ENCODE results near the gene TRIM58.

The TRIM58 gene, protein sequence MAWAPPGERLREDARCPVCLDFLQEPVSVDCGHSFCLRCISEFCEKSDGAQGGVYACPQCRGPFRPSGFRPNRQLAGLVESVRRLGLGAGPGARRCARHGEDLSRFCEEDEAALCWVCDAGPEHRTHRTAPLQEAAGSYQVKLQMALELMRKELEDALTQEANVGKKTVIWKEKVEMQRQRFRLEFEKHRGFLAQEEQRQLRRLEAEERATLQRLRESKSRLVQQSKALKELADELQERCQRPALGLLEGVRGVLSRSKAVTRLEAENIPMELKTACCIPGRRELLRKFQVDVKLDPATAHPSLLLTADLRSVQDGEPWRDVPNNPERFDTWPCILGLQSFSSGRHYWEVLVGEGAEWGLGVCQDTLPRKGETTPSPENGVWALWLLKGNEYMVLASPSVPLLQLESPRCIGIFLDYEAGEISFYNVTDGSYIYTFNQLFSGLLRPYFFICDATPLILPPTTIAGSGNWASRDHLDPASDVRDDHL

DNA sequence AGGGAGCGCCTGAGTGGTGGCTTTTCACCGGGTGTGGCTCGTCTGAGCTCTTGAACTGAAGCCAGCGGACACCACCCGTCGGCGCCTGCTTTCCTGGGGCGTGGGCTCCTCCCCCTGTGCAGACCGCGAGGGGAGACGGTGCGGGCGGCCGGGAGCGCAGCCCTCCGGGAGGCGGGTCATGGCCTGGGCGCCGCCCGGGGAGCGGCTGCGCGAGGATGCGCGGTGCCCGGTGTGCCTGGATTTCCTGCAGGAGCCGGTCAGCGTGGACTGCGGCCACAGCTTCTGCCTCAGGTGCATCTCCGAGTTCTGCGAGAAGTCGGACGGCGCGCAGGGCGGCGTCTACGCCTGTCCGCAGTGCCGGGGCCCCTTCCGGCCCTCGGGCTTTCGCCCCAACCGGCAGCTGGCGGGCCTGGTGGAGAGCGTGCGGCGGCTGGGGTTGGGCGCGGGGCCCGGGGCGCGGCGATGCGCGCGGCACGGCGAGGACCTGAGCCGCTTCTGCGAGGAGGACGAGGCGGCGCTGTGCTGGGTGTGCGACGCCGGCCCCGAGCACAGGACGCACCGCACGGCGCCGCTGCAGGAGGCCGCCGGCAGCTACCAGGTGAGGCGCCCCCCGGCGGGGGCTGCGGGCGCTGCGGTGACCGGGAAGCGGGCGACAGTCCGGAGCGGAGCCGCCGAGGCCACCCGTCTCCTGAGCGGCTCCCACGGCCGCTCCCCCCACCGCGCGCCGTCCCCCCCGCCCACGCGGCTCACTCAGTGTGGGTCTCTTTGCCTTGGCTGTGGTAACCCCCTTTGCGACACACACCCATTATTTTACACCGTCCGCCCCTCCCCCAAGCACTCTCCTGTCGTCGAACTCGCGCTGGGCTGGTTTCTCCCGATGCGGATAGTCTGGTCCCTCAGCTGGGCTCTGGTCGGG lies at the start of gene TRIM58:
TRIM58 (plus strand) TSS at position 119 of the 916 bp plus-strand sequence; CDS start at position 179, 60 bp downstream.
- no peak for DNase-seq (ENCODE audit: low read depth)

DNA sequence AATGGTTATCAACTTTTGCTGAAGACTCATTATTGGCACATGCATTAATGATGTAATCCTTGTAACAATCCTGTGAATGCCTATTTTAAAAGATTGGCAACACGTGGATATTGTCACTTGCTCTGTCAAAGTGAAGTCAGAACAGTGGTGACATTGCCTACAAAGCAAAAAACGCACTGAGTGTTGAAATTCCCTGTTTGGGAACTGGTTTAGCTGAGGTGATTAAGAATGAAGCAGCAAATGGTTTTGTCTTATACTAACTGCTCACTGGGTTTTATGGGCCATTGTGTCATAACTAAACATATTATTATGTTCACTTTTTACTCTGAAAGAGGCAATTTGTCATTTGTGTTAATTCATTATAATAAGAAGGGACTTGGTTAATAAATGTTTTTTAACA lies 44.4 kb upstream of the TRIM58 start:
- DNase-seq (ENCODE audit: low read depth): no peak

DNA sequence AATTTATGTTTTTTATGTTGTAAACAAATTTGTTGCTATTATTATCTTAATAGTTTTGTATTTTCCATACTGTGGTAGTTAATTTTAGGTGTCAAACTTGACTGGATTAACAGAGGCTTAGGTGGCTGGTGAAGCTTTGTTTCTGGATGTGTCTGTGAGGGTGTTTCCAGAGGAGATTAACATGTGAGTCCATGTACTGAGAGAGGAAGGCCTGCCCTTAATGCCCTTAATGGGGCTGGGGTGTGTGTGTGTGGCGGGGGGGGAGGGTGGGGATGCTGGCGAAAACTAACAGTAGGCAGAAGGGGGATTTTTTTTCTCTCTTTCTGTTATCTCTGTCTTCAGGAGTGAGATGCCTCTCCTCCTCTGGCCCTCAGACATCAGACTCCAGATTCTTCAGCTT lies 34.9 kb upstream of the TRIM58 start:
- no peak for DNase-seq (ENCODE audit: low read depth)

DNA sequence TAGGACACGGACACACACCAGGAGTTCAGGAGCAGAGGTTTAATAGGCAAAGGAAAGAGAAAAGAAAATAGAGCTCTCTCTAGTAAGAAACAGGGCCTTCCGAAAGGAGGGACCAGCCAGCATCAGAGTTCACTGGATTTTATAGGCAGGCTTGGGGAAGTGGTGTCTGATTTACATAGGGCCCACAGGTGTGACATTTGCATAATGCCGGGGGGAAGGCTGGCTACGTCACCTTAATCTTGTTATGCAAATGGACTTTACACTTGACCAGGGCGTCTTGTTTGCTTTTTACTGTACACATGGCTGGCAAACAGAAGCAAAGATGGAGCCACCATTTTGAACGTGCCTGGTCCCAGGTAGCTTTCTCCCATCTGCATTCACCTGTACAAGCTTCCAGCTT lies 33.0 kb upstream of the TRIM58 start, which contains the start of gene OR14A16:
OR14A16 (minus strand) TSS at position 97 of the 400 bp plus-strand sequence. CDS start 8,390 bp downstream, outside the sequence.
- DNase-seq (ENCODE audit: low read depth): no peak

DNA sequence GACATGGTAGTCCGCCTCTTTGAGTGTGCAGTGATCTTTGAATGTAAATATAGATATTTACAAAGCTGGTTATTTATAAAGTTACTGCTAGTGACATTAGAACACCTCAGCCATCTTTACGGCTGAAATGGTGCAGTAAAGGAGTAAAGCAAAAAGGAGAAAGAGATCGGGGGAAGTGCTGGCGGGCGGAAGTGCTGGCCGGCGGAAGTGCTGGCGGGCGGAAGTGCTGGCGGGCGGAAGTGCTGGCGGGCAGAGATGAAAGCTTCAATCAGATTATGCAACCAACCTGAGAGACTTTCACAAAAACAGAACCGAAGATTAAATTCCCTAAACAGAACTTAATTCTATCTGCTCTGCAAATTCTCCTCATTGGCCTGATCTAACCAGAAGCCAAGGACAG lies 31.6 kb upstream of the TRIM58 start:
- no peak for DNase-seq (ENCODE audit: low read depth)

DNA sequence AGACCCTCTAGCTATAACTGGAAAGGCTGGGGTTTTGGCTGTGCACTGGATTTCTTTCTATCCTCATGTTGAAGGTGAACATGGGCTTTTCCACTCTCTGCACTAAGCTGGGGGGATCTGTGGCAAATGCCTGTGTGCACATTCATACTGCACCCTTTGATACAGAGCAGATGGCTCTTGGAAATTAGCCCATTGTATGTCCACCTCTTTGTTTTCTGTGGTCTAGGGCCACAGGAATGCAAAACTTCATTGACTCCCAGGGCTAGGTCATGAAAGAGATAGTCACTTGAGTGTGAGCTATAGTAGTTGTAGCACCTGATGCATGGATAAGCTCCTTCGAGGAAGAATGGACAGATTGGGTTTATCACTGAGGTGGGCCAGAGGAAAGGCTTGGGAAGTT lies 27.3 kb upstream of the TRIM58 start:
- DNase-seq (ENCODE audit: low read depth): no peak

DNA sequence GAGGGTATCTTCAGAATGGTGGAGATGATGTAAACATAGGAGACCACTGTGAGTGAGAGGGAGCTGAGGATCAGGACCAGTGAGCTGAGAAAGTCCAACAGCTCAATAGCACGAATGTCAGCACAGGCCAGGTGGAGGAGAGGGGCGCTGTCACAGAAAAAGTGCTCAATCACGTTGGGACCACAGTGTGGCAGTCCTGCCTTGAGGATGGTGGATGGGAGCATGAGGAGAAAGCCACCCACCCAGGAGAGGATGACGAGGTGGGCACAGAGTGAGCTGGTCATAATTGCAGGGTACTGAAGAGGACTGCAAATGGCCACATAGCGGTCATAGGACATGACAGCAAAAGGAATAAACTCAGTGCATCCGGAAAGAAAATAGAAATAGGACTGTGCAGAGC lies 23.4 kb upstream of the TRIM58 start:
- no peak for DNase-seq (ENCODE audit: low read depth)

DNA sequence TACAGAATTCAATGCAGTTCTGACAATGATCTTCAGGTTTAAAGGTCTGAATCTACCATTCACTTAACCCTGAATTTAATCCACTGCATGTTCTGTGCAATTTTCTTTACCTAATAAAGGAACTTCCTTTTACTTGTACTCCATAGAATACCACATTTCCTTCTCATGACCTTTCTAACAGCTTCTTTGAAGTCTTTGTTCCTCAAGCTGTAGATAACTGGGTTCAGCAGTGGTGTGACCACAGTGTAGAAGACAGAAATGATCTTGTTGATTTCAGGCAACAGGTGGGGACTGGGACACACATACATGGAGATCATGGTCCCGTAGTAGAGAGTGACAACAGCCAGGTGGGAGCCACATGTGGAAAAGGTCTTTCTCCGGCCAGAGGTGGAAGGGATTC lies 16.2 kb upstream of the TRIM58 start:
- no peak for DNase-seq (ENCODE audit: low read depth)

DNA sequence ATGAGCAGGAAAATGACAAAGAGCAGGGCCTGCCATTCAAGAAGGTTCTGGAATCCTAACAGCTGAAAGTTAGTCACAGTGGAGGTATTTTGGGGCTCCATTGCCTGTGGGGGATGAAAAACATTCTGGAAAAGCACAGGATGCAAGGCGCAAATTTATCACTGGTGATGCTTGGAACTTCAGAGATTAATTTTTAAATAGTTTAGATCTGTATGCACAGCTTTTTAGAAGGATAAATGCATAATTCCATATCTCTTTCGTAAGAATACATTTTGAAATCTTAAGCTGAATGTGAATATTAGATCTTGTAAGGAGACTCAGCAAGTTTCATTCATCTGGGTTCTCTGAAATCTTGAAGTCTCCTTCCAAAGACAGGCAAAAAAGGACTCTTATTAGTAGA lies 15.2 kb upstream of the TRIM58 start, which contains the start of gene OR11L1:
OR11L1 (minus strand) TSS at position 101 of the 400 bp plus-strand sequence; CDS start at position 101, 0 bp downstream.
- no peak for DNase-seq (ENCODE audit: low read depth)

DNA sequence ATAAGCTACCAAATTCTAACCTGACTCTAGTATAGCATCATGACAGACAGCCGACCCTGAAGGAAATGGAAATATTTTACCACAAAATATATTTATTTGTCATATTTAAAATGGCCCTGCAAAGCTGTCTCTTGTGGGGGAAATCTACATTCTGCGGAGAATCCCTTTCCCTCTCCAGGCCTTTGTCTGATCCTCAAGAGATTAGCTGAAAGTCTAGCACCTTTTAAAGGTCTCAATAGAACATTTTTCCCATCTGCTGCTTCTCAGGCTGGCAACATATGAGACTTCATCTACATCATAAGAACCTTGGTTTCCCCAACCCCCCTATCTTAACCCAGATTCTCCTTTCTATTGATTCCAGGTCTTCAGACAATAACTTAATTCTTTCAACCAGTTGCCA lies 13.6 kb upstream of the TRIM58 start:
- no peak for DNase-seq (ENCODE audit: low read depth)

DNA sequence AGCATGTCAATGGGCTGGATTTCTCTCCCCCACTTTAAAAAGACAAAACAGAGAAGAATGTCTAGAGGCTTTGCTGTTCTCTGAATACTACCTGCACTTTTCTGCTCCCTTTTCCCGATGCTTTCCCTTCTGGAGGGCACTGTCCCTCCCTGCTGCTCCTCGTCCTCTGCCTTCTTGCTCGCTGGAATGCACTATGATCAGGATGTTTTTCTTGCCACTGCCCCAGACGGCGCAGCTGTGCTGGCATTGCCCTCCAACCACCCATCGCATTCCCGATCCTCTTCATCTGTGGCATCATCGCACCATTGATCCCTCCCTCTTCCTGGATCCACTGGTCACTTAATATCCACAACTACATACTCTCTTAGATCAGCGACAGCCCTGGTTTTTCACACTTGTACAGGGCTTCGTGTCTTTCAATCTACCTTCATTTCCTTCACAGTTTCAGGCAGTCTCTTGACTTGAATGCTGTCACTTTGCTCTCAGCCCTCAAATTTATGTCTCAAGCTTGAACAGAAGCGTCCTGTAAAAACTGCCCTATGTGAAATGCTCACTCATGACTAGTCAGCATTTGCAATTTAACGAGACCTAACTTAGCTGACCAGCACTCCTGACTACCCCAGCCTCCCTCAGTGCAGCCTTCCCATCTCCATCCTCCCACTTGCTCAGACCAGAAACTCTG lies 11.8 kb upstream of the TRIM58 start:
- no peak for DNase-seq (ENCODE audit: low read depth)

DNA sequence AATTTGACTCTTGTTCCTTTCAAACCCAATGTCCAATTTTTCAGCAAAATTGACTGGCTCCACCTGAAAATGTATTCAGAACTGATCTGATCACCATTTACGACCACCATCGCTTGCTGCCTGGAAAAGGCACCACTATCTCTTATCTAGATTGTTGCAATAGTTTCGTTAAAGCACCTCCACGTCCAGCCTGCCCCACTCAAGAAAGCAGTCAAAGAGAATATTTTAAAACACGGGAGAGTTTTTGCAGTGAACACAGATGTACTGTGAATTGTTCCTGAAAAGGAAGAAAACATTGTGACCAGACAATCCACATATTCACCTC lies 11.3 kb upstream of the TRIM58 start:
- no peak for DNase-seq (ENCODE audit: low read depth)

DNA sequence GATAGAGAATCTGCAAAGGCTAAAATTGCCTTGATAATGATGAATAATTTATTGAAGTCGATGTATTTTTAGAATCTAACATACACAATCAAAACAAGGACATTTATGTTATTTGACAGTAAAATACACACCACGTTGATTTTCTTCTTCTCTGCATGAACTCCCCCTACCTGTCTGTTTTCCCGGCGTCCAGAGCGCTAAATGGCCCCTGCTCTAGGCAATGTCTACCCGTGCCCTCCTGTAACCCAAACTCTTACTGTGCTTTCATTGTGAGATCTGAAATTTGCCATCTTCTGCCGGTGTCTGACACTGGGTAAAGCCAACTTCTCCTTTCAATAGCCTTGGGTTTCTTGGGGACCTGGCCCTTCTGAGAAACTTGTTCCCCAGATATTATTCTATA lies 8.6 kb upstream of the TRIM58 start:
- no peak for DNase-seq (ENCODE audit: low read depth)

DNA sequence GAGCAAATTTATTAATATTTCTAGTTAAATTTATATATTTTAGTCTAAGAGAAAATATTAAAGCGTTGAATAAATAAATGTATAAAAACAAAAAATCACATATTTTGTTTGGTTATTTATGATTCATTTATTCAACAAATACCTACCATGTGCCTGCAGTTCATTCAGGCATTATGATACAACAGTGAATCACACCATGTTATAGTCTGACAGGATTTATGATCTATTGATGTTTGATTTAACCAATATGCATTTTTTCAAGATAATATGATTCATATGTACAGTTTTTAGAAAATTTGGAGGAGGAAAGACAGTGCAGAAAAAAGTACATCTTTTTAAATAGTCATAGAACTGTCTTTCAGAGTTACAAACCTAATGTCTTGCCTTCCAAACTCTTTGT lies 7.4 kb upstream of the TRIM58 start:
- DNase-seq (ENCODE audit: low read depth): no peak

DNA sequence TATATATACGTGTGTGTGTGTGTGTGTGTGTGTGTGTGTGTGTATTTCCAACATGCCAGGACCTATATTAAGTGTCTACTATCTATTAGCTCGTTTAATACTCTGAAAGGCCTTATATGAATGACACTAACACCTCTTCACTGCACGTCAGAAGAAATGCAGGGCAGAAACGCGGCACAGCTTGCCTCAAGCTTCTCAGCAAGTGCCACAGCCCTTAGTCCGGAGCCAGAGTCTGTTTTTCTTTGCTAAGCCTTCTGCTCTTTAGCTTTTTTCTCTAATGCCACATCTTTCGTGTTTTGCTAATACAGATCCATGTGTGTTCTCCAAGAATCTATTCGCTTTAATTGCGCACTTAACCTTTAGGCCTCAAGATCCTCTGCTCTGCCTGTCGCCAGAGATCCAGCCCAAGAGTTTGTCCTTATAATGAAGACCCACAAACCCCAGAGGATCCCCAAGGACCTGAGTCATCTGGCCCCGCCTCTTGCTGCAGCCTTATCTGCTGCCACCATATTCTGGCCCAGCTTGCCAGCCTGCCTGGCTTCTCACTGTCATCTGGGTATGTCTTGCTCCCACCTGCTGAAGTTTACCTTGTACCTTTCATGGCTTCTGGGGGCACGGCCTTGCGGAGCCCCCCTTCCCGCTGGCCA lies 2.0 kb upstream of the TRIM58 start:
- DNase-seq (ENCODE audit: low read depth): no peak

DNA sequence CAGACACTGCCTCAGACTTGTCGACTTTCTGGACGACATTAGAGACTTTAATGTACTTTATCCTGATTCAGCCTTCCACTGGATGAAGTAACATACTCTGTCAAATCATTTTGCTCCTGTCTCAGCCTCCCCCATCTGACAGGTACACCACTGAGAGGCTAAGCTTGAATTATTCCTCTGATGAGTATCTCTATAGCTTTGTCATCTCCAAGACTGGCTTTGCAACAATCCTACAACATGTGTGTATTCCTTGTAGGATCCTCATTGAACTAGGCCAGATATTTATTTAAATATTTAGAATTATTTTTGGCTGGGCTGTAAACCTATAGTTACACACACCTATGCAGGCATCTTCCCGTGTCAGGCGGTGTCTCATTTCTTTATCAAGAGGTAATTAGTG lies 1.1 kb upstream of the TRIM58 start:
- DNase-seq (ENCODE audit: low read depth): no peak

DNA sequence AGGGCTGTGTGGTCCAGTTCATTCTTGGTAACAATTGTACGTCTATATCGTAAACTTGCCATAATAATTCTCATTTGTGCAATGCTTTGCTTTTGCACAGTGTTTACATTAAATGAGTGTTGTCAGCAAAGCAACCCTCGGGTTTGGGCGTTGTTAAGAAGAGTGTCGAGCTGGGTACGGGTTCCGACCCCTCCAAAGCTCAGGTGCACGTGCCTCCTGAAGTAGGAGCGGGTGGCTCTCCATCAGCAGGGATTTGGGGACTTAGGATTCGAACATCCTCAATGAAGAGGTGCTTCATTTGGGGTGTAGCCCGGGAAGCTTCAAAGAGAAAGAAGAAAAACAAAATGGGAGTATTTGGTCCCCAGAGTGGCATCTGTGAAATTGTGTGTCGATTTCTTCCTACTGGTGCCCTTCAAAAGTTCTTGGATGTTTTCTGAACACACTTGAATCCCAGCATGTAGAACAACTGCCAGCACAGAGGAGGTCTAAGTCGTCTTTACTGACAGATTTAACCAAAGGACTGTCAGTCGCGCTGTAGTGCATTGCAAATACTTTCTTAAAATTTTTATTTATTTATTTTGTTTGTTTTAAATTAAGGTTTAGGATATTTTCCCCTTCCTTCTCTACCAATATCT lies 1.1 kb downstream of the TRIM58 start:
- DNase-seq (ENCODE audit: low read depth): no peak

DNA sequence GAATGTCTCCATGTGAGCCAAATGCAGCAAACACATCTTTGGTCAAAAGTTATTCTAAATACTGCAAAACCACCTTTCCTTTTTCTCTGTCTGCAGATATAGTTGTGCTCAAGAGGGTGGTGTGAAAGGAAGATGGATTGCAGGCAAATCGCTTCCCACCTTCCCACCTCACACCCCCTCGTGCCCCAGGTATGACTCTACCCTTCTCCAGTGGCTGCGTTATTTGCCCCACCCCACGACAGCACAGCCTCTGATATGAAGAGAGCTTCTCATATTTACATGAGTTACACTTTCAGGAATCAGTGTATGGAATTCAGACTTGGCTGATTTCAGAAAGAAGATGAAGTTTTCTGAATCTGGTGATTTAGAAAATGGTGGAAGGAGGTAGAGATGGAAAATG lies 5.8 kb downstream of the TRIM58 start:
- DNase-seq (ENCODE audit: low read depth): no peak

DNA sequence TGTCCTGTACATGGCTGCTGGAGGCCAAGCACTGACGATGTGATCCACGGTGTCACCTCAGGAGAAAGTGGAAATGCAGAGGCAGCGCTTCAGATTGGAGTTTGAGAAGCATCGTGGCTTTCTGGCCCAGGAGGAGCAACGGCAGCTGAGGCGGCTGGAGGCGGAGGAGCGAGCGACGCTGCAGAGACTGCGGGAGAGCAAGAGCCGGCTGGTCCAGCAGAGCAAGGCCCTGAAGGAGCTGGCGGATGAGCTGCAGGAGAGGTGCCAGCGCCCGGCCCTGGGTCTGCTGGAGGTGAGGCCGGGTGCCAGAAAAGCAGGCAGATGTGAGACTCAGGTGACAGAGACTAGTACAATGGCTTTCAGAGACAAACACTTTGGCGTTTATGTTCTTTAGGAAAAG lies 7.7 kb downstream of the TRIM58 start:
- DNase-seq (ENCODE audit: low read depth): no peak

DNA sequence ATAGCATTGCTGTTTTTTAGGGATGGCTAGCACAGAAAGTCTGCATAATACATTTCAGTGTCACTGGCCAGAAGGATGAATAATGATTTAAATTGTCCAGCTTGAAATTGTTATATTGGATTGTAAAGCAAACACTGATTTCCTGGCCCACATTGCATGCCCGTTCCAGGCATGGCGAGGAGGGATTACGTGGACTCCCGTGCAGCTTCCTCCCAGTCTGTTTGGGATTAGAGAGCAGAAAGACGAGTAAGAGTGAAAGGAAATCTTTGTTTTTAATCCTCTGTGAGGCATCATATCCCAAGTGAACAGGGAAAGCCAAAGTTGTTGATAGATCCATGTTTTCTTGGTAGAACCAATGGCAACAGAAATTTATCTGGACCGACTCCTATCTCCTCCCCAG lies 8.4 kb downstream of the TRIM58 start:
- no peak for DNase-seq (ENCODE audit: low read depth)

DNA sequence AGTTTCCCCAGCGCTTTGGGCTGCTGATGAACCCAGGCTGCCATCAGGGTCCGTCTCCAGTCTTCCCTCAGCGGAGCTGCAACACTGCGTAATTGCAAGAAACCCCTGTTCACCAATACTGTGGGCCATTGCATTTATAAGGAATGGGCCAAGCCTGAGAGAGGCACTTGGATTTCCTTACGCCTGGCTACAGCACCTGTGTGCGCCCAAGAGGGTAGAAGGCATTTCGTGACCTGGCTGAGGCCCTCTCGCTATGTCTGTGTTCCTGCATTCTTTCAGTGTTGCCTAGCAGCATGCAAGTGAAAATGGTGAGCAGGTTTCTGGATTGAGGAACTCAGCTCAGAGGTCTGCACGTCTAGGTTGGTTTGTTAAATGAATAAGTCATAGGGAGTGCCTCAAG lies 26.4 kb downstream of the TRIM58 start:
- no peak for DNase-seq (ENCODE audit: low read depth)

Data from activated T-helper 1 cell treated with Interleukin-2 at 50 U/mL for 16 hours (primary cell).